HG03045 (cell line): ENCODE measurements around the gene PTP4A1.
A peak's percentile ranks its signal among the peaks of the same experiment; 100 is the strongest.
"Not testable (repeated sequence)": the region's sequence is repeated elsewhere in the genome, so short reads cannot be mapped to it uniquely, and the experiment has no call there.

Source experiments
- ATAC-seq: cut with Tn5 transposase; IDR thresholded peaks from one replicate; pipeline ENCODE4 v1.9.1; 2021; ENCODE audit warnings: mild to moderate bottlenecking, moderate library complexity; ENCODE audit not compliant: unreplicated experiment

The PTP4A1 gene

GRCh38 chr6:63572044-63572746 is at the start of gene PTP4A1, which contains the start of gene LOC128125822:
PTP4A1 (plus strand) TSS chr6:63572480; CDS start chr6:63576881, 4,401 bp downstream.
LOC128125822 (plus strand) TSS chr6:63572480.
- ATAC-seq, result peak; percentile 94

GRCh38 chr6:63522911-63523287 is 49.4 kb upstream of the PTP4A1 start:
- not testable (repeated sequence) for ATAC-seq

DNA sequence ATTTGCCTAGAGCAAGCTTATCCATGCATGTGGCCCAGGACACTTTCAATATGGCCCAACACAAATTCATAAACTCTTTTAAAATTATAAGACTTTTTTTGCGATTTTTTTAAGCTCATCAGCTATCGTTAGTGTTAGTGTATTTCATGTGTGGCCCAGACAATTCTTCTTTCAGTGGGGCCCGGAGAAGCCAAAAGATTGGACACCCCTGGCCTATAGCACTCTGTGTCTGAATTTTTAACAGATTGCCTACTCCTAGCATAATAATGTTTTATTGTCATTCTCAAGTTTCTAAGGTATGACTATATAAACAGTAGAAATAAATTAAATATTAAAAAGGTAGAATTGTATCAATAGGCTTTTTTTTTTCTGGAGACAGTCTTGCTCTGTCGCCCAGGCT is 48.6 kb upstream of the PTP4A1 start:
- no peak for ATAC-seq

DNA sequence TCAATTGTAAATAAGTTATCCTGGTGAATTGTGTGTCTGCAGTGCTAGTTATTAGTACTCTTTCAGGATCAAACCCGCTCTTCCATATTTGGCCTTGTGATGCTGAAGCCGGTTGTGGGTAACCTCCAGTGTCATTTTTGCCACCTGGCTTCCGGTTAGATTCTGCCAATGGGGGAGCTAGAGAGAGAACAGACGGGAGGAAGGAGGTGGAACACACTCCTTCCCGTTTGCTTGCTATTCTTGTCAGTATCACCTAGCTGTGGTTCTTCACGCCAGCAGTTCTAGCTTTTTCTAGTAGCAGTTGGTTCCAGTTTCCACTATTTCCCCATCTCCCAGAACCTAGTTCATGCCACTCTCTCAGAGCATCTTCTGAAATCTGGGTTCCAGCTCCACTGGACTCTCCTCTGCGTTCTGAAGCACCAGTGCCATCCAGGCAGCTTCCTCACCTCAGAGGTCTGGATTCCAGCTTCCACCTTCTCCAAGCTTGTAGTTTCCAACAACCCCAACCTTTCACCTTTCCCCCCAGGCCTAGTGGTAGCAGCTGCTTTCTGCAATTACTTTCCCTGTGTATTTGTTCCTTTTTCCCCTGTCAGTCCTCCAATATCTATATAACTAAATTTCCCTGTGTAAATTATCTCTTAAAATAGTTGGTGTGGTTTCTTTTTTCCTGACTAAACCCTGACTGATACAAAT is 46.9 kb upstream of the PTP4A1 start:
- ATAC-seq, result no peak

DNA sequence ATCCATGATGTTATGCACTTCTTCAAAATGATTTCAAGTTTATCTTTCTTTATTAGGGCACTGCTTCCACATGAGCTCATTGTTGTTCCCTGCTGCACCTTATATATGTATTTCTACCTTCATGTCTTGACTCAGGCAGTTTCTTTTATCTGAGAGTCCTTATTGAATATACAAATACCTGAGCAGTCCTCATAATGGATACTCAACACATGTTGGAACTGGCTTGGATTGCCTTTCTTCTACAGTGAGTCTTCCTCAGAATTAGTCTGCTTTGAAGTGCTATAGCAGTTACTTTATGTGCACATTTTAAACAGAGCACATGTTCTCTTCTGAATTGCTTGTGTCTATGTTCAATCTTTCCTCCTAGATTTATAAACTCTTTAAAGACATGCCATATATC is 45.3 kb upstream of the PTP4A1 start:
- no peak for ATAC-seq

GRCh38 chr6:63527658-63528514 is 44.4 kb upstream of the PTP4A1 start:
- no peak for ATAC-seq

DNA sequence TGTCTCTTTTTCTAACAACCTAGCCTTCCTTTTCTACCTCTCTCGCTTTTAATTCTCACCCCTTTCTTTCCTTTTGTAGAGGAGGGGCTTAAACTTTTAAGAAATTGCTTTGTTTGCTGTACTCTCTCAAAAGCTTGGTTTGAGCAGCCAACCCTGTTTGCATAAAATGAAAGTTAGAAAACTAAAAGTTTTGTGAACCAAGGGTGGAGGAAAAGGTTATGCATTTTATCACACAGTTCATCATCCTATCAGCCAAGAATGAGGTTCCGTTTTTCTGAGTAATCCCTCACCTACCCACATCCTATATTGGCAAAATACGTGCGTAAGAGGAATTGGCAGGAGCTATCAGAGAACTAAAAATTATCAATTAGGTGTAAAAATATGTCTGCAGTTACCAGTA is 42.8 kb upstream of the PTP4A1 start:
- no peak for ATAC-seq

DNA sequence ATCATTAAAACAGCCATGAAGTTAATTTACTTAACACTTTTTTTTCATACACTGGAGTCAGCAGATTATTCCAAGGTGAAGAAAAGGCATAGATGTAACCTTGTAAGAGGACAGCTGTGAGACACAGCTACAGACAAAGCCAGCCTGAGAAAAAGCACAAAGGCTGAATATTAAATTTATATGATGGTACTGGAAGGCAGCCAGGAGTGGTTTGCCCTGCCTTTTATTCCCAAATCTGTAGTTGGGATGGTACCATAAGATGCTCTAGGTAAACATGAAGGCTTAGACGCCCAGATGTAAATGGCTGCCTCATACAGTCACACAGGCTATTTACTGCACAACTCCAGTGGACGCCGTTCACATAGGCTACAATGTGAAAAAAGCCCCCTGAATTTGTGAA is 42.1 kb upstream of the PTP4A1 start:
- ATAC-seq, result no peak

DNA sequence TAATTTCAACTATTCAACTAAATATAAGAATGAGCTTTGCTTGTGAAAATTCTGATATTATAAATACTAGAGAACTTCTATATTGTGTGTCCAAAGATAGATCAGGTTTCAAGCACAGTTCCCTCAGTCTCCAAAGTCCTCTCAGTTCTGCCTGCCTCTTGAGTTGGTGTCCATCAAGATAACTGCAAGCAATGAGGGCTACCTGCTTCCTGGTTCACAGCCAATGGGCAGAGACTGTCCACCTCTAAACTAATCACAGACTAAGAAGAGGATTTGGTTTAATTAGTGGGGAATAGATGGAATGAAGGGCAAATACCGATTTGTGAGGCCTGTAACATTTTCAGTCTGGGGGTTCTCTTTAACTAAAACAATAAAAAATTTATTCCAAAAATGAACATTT is 41.3 kb upstream of the PTP4A1 start:
- ATAC-seq, result no peak

DNA sequence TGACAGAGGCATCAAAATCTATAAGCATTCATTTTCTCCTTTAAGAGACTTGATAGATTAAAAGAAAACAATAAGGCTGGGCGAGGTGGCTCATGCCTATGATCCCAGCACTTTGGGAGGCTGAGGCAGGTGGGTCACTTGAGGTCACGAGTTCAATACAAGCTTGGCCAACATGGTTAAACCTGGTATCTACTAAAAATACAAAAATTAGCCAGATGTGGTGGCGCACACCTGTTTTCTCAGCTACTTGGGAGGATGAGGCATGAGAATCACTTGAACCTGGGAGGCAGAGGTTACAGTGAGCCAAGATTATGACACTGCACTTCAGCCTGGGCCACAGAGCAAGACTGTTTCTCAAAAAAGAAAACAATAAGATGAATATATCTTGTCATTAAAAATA is 39.3 kb upstream of the PTP4A1 start:
- ATAC-seq, result no peak

- ATAC-seq, result no peak
Observed at GRCh38 chr6:63533952-63534351, 38.3 kb upstream of the PTP4A1 start.

GRCh38 chr6:63537201-63537958 is 34.9 kb upstream of the PTP4A1 start:
- no peak for ATAC-seq

- no peak for ATAC-seq
Observed at GRCh38 chr6:63537959-63538300, 34.4 kb upstream of the PTP4A1 start.

GRCh38 chr6:63538550-63538949 is 33.7 kb upstream of the PTP4A1 start:
- ATAC-seq, result no peak

GRCh38 chr6:63543001-63543400 is 29.3 kb upstream of the PTP4A1 start:
- no peak for ATAC-seq

DNA sequence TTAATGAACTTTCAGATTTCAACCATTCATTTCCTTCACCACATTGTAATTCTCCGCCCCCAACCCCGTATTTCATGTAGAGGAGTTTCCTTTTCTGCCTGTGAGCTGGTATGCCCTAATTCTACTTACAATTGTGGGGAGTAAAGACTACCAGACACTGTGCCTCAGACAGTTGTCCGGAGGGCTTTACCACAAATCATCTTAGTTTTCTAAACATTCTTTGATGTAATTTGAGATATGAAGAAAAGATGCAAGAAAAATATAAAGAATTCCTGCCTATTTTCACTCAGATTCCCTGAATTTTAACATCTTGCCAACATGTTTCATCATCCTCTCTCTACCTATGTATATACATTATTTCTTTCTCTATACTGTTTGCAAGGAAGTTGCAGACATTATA is 28.3 kb upstream of the PTP4A1 start:
- no peak for ATAC-seq

DNA sequence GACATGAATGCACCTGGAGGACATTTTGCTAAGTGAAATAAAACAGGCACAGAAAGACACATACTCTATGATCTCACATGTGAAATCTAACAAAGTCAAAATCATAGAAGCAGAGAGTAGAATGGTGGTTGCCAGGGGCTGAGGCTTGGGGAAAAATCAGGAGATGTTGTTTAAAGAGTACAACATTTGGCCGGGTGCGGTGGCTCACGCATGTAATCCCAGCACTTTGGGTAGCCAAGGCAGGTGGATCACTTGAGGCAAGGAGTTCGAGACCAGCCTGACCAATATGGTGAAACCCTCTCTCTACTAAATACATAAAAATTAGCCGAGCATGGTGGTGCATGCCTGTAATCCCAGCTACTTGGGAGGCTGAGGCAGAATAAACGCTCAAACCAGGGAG is 26.0 kb upstream of the PTP4A1 start:
- no peak for ATAC-seq

DNA sequence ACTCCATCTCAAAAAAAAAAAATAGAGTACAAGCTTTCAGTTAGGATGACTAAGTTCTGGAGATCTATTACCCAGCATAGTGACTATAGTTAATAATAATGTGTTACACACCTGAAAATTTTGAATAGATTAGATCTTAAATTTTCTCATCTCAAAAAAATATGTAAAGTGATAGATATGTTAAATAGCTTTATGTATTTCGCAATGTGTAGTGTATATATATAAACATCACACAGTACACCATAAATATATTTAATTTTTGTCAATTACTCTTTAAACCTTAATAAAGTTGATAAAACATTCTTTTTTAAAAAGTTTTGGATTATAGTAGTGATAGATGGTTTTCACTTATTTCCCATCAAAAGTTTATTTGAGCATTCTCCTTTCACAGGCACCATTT is 25.6 kb upstream of the PTP4A1 start:
- ATAC-seq, result no peak

GRCh38 chr6:63549076-63549475 is 23.2 kb upstream of the PTP4A1 start:
- no peak for ATAC-seq

- peak; percentile 94 for ATAC-seq
Observed at GRCh38 chr6:63553208-63553607, 19.1 kb upstream of the PTP4A1 start.

- no peak for ATAC-seq
Observed at GRCh38 chr6:63553900-63554299, 18.4 kb upstream of the PTP4A1 start.
